NCI-H748 (cell line): Measurements from ENCODE around the gene PDSS2.
A peak's percentile ranks its signal among the peaks of the same experiment; 100 is the strongest.
"Not testable (repeated sequence)": the region's sequence is repeated elsewhere in the genome, so short reads cannot be mapped to it uniquely, and the experiment has no call there.

Experiments used
- DNase-seq: peaks from one replicate; lab custom pipeline; 2025; ENCODE audit not compliant: unreplicated experiment; lab: John Stamatoyannopoulos, UW

PDSS2 gene

DNA sequence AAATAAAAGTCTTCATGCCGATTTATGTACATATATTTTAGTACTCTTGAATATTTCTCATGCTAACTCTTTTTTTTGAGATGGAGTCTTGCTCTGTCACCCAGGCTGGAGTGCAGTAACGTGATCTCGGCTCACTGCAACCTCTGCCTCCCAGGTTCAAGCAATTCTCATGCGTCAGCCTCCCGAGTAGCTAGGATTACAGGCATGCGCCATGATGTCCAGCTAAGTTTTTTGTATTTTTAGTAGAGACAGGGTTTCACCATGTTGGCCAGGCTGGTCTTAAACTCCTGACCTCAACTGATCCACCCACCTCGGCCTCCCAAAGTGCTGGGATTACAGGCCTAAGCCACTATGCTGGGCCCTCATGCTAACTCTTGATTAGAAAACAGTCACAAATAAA, 179.4 kb downstream of the PDSS2 start:
- DNase-seq = not testable (repeated sequence)

GRCh38 chr6:107275330-107275865, 184.0 kb downstream of the PDSS2 start:
- no peak for DNase-seq

GRCh38 chr6:107274288-107274687, 185.1 kb downstream of the PDSS2 start:
- DNase-seq = no peak

DNA sequence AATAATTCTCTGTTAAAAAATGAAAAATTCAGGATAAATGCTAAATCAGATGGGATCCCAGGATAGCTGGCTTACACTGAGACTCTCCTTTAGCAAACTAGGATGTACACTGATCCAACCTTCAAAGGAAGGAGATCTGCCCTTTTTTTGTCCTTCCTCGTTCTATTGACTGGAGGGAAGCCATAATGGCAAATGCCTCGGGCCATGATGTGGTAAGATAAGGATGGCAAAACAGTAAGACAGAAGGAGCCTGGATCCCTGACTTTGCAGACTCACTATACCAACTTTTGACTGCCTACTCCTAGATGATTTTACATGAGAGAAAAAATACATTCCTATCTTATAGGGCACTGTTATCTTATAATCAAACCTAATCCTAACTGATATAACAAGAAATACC, 187.1 kb downstream of the PDSS2 start:
- DNase-seq = no peak

GRCh38 chr6:107271208-107271790, 188.1 kb downstream of the PDSS2 start:
- DNase-seq = no peak

DNA sequence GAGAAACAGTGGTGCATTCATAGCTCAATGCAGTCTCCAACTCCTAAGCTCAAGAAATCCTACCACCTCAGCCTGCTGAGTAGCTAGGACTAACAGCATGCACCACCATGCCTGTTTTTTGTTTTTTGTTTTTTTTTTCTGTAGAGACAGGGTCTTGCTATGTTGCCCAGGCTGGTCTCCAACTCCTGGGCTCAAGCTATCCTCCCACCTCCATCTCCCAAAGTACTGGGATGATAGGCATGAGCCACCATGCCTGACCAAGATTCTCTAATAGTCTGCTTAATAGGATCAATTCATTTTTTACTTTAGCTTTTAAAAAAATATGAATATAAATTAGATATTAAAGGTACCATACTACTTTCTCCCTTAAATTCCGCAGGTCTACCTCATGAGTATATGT, 191.7 kb downstream of the PDSS2 start:
- no peak for DNase-seq

DNA sequence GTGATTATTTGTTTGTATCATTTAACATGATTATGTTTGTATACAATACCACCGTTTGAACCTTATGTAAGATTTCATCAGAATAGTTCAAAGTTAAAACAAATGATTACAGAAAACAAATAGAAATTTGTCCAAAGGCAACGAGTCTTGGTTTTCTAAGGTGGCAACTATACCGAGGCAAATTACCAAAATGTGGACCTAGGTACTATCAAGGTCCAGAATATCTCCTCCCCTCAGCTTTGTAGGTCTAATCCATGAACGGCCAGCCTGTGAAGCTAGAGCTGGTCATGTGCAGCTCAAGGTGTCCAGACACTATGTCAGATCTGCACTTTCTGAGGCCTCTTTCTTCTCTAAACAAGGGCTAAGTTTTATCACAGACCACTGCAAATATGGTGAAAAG, 192.4 kb downstream of the PDSS2 start:
- DNase-seq = no peak

DNA sequence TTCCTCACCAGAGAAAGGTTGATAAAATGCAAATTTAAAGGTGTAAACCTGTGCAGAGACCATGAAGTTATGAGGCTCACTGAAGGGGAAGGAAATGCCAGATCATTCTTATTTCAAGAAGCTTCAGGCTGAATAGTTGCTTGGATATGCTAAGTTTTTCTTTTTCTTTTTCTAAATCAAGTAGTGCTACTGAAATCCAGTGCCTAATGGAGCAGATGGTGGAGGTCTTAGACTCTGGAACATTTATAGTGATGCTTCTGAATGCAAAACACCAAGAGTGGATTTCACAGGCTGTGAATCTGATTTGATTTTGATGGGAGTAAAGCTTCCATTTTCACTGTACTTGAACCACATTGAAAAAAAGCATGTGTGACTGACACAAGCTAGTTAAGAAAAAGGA, 192.8 kb downstream of the PDSS2 start:
- DNase-seq = no peak

DNA sequence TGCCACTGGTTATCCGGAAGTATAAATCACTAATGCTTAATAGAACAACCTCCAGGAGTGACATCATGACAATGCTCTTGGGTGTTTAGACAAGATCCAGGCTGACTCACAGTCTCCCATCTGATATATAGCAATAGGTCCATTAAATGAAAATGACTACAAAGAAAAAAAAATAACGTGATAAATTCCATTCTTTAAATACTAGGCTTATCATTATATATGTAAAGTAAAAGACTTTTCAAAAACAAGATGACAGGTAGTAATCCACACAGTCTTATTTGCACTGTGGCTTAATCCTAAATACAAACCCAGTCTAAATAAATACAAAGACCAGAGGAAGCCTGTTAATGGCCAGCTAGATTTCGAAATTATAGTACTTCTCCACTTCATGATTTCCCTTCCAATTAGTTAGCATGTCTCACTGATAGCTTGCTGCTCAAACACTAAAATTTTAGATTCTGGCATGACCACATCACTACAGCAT, 195.0 kb downstream of the PDSS2 start:
- DNase-seq = peak; percentile 57

DNA sequence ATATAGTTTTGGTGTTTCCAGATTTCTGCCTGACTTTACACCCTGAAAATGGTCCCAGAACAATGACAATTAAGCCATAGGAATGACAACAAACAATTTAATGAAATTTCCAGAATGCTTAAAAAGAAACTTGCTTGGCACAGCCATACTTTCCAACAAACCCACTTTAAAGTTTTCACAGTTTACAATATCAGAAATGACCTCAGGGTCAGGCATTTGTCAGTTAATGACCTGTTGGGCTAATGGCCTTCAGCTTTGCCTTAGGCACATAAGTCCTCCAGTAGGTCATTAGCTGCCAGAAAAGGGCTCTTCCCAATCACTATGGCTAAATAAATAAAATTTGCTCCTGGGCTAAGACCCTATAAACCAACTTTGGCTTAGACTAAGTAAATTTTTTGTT, 199.4 kb downstream of the PDSS2 start:
- DNase-seq = no peak

GRCh38 chr6:107248147-107248546, 211.2 kb downstream of the PDSS2 start:
- no peak for DNase-seq

GRCh38 chr6:107246972-107247615, 212.3 kb downstream of the PDSS2 start:
- peak; percentile 20 for DNase-seq

- DNase-seq = no peak
Measured at GRCh38 chr6:107246249-107246971, 213.0 kb downstream of the PDSS2 start.

GRCh38 chr6:107244742-107245480, 214.5 kb downstream of the PDSS2 start:
- DNase-seq = no peak

DNA sequence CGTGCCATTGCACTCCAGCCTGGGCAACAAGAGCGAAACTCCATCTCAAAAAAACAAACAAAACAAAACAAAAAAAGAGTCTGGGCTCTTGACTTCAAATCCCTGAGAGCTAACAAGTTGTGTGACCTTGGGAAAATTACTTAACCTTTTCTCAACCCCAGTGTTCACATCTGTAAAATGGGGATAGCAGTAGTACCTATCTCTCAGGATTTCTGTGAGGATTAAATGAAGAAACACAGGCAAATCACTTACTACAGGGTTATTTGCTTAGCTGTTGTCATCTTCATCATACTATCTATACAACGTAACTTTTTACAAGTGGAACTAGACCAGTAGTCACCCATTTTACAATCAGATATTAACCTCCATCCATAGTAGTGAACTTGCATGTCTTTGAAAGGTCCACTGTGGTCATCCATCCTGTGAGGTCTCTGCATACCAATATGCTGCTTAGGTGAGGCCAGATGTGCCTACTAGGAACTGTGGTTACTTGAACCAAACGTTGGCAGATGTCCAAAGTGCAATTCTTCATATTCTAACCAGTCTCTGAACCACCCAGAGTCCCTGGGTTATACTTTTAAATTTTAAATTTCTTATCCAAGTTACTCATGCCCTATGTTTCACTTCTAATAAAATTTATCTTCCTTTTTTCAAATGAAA, 215.2 kb downstream of the PDSS2 start:
- no peak for DNase-seq

- no peak for DNase-seq
Measured at GRCh38 chr6:107243471-107243870, 215.9 kb downstream of the PDSS2 start.

GRCh38 chr6:107237992-107238660, 221.2 kb downstream of the PDSS2 start:
- no peak for DNase-seq

DNA sequence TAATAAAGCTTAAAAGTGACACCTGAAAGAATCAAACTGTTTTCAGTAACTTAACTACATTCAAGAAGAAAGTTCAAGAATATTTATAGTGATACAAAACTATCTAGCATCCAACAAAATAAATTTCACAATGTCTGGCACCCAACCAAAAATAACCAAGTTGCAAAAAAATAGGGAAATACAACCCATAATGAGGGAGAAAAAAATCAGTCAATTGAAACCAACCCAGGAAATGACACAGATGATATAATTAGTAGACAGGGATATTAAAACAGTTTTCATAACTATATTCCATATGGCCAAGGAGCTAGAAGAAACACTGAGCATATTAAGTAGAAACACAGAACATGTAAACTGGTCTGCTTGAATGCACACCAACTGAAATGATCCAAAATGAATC, 223.9 kb downstream of the PDSS2 start:
- no peak for DNase-seq

GRCh38 chr6:107235007-107235406, 224.4 kb downstream of the PDSS2 start:
- no peak for DNase-seq

- no peak for DNase-seq
Measured at GRCh38 chr6:107231243-107231642, 228.1 kb downstream of the PDSS2 start.
